Transverse colon (tissue), 4 donors: Measurements from ENCODE around the gene TSPOAP1.

Source experiments
- POLR2A ChIP-seq: fragments of 450-650 bp; IDR thresholded peaks from one replicate; pipeline ENCODE4 v1.6.1; 2016; ENCODE audit warnings: antibody characterized with exemption, mild to moderate bottlenecking, moderate library complexity
- POLR2AphosphoS5 ChIP-seq, 3 donors: sonication (generic); formaldehyde crosslinking; IDR thresholded peaks; one replicate each; pipeline ENCODE4 v1.6.1; 2016; ENCODE audit warnings: antibody characterized with exemption in 3 of 3
- TF ChIP-seq, protein P1 (sequence below), 5 experiments: fragments of 200-600 bp in 3 of 5; fragments of 450-650 bp in 2 of 5; sonication (generic) in 3 of 5; IDR thresholded peaks; 1 replicate in 2 of 5; 2 replicates in 3 of 5; pipeline ENCODE4 v1.5.1; 2016 to 2017; ENCODE audit warnings: antibody characterized with exemption in 5 of 5, inconsistent platforms in 3 of 5, mild to moderate bottlenecking in 2 of 5, moderate library complexity in 1 of 5

GRCh38 chr17:58318627-58319172, 9.9 kb downstream of the TSPOAP1 start:
- TF ChIP-seq POLR2A: no peak
- TF ChIP-seq, protein P1, sequence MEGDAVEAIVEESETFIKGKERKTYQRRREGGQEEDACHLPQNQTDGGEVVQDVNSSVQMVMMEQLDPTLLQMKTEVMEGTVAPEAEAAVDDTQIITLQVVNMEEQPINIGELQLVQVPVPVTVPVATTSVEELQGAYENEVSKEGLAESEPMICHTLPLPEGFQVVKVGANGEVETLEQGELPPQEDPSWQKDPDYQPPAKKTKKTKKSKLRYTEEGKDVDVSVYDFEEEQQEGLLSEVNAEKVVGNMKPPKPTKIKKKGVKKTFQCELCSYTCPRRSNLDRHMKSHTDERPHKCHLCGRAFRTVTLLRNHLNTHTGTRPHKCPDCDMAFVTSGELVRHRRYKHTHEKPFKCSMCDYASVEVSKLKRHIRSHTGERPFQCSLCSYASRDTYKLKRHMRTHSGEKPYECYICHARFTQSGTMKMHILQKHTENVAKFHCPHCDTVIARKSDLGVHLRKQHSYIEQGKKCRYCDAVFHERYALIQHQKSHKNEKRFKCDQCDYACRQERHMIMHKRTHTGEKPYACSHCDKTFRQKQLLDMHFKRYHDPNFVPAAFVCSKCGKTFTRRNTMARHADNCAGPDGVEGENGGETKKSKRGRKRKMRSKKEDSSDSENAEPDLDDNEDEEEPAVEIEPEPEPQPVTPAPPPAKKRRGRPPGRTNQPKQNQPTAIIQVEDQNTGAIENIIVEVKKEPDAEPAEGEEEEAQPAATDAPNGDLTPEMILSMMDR (IDR thresholded peaks at IDR 0.05): no peak
- TF ChIP-seq POLR2AphosphoS5 (IDR thresholded peaks at IDR 0.05): no peak
